MCF 10A (cell line): ENCODE measurements around the gene AGAP1. TPM values are rescaled to one million over a fixed set of nuclear protein-coding genes. Genes with fewer than 3 reads are reported as not detected.

Source experiments
- BruUV-seq: library from RNA; stranded (reverse); fragments of 400-500 nt; replicated peaks from 2 replicates; lab custom pipeline; 2021; lab: Mats Ljungman, UMichigan
- CTCF ChIA-PET: fragments of 300-600 bp; sonication (Branson Sonifier 250); formaldehyde crosslinking; extraction: SDS; loops from one replicate; lab custom pipeline; 2021; ENCODE audit warnings: antibody characterized with exemption, inconsistent platforms; lab: Yijun Ruan, JAX
- POLR2A ChIA-PET: fragments of 300-600, 350-650 bp; sonication (Branson Sonifier 250); formaldehyde crosslinking; extraction: SDS; loops from one replicate; lab custom pipeline; 2020; ENCODE audit warnings: antibody characterized with exemption, inconsistent platforms; lab: Yijun Ruan, JAX
- DNase-seq: peaks from one replicate; pipeline ENCODE4 v3.0.0-alpha.2; 2018; ENCODE audit not compliant: unreplicated experiment
- H3K27ac Mint-ChIP-seq: one replicate; pipeline ENCODE4 v1.8.0; 2022; ENCODE audit warnings: mild to moderate bottlenecking, low read depth, mixed read lengths; ENCODE audit not compliant: unreplicated experiment
- H3K27me3 Mint-ChIP-seq: one replicate; pipeline ENCODE4 v1.8.0; 2022; ENCODE audit warnings: mixed read lengths; ENCODE audit not compliant: insufficient read depth, unreplicated experiment
- H3K36me3 Mint-ChIP-seq: one replicate; pipeline ENCODE4 v1.8.0; 2022; ENCODE audit warnings: mild to moderate bottlenecking, moderate library complexity, mixed read lengths; ENCODE audit not compliant: insufficient read depth, unreplicated experiment
- H3K4me1 Mint-ChIP-seq: one replicate; pipeline ENCODE4 v1.8.0; 2022; ENCODE audit warnings: mixed read lengths; ENCODE audit not compliant: insufficient read depth, unreplicated experiment
- H3K4me3 Mint-ChIP-seq: one replicate; pipeline ENCODE4 v1.8.0; 2022; ENCODE audit warnings: mild to moderate bottlenecking, moderate library complexity, mixed read lengths; ENCODE audit not compliant: unreplicated experiment
- H3K9me3 Mint-ChIP-seq: one replicate; pipeline ENCODE4 v1.8.0; 2022; ENCODE audit warnings: mixed read lengths; ENCODE audit not compliant: unreplicated experiment
- CTCF ChIP-seq: fragments of 200-600 bp; IDR thresholded peaks from one replicate; pipeline ENCODE4 v1.8.0; 2022; ENCODE audit warnings: antibody characterized with exemption, mild to moderate bottlenecking; ENCODE audit not compliant: unreplicated experiment
- intact Hi-C: fragments of 100-400 bp; cut with micrococcal nuclease; formaldehyde crosslinking; loops from 2 replicates; pipeline ENCODE4 v1.14.1; 2022
- total RNA-seq: library from RNA; stranded (reverse); gene quantifications from 2 replicates; pipeline ENCODE4 v1.2.3, GENCODE V29; 2022

The AGAP1 gene
- total RNA-seq, 1 experiment from 2014 or later, result 41.3 TPM

GRCh38 chr2:235780401-235780800 is 286.6 kb downstream of the AGAP1 start:
- no peak for DNase-seq
- Mint-ChIP-seq H3K27me3 (no peaks in the 10 kb centered on the region), H3K36me3 (peaks cover 35% of the 10 kb centered on the region), H3K4me3 (no peak overlapping the region), H3K9me3 (no peaks in the 10 kb centered on the region), H3K27ac (no peak overlapping the region), H3K4me1 (no peaks in the 10 kb centered on the region)
- BruUV-seq, result no TSS peak
- TF ChIP-seq CTCF, result no peak
- intact Hi-C loops, result no loop called here
- ChIA-PET CTCF (interaction anchor here (0.6 to 3.4 kb wide), 15 partner anchors 7 to 1299 kb away, joined by 3 to 52 read pairs (median 5); no protein-coding TSS in a partner anchor), POLR2A (interaction anchor here (1.1 to 1.4 kb wide), 2 partner anchors 10 to 14 kb away, joined by 3 read pairs; no protein-coding TSS in a partner anchor)

GRCh38 chr2:235781775-235782174 is 287.9 kb downstream of the AGAP1 start:
- Mint-ChIP-seq H3K27ac (no peak overlapping the region), H3K4me3 (no peak overlapping the region), H3K27me3 (no peaks in the 10 kb centered on the region), H3K36me3 (peaks cover 37% of the 10 kb centered on the region), H3K4me1 (no peaks in the 10 kb centered on the region), H3K9me3 (no peaks in the 10 kb centered on the region)
- intact Hi-C loops, result no loop called here
- ChIA-PET CTCF (interaction anchor here (0.7 to 3.4 kb wide), 5 partner anchors 16 to 1278 kb away, joined by 3 to 52 read pairs (median 3); no protein-coding TSS in a partner anchor), POLR2A (interaction anchor here (0.7 kb wide), 1 partner anchor 13 kb away, joined by 3 read pairs; no protein-coding TSS in a partner anchor)
- DNase-seq, result no peak
- no peak for TF ChIP-seq CTCF
- no TSS peak for BruUV-seq

- ChIA-PET POLR2A (no interaction called here), CTCF (interaction anchor here (0.8 to 1.8 kb wide), 3 partner anchors 16 to 395 kb away, joined by 3 to 8 read pairs (median 4); no protein-coding TSS in a partner anchor)
- no TSS peak for BruUV-seq
- intact Hi-C loops, result no loop called here
- Mint-ChIP-seq H3K4me3 (no peak overlapping the region), H3K27ac (no peak overlapping the region), H3K4me1 (no peaks in the 10 kb centered on the region), H3K27me3 (no peaks in the 10 kb centered on the region), H3K36me3 (peaks cover 25% of the 10 kb centered on the region), H3K9me3 (no peaks in the 10 kb centered on the region)
- no peak for TF ChIP-seq CTCF
- no peak for DNase-seq
Observed at GRCh38 chr2:235784788-235785187, 290.9 kb downstream of the AGAP1 start.

GRCh38 chr2:235789552-235789951 is 295.7 kb downstream of the AGAP1 start:
- Mint-ChIP-seq H3K4me1 (peaks cover 12% of the 10 kb centered on the region), H3K27me3 (no peaks in the 10 kb centered on the region), H3K27ac (no peak overlapping the region), H3K36me3 (peaks cover 29% of the 10 kb centered on the region), H3K9me3 (no peaks in the 10 kb centered on the region), H3K4me3 (no peak overlapping the region)
- no TSS peak for BruUV-seq
- ChIA-PET CTCF (interaction anchor here (1.5 to 3.0 kb wide), 2 partner anchors 10 to 24 kb away, joined by 3 to 22 read pairs; no protein-coding TSS in a partner anchor), POLR2A (interaction anchor here (0.7 to 1.0 kb wide), 2 partner anchors 9 to 1332 kb away, joined by 3 read pairs; no protein-coding TSS in a partner anchor)
- intact Hi-C loops, result no loop called here
- no peak for TF ChIP-seq CTCF
- no peak for DNase-seq
